Prostate gland (tissue), 2 donors: ENCODE measurements around the gene NAALADL2. TPM values are rescaled to one million over a fixed set of nuclear protein-coding genes. Genes with fewer than 3 reads are reported as not detected.

ENCODE experiments used
- DNase-seq: peaks from one replicate; pipeline ENCODE4 v3.0.0-alpha.2; 2019; ENCODE audit warnings: low spot score
- H3K27ac ChIP-seq, 2 donors: fragments of 200-600 bp; sonication (generic); 2 replicates each; pipeline ENCODE4 v1.5.1; 2017 to 2019
- H3K27me3 ChIP-seq: fragments of 200-600 bp; sonication (generic); replicated peaks from 2 replicates; pipeline ENCODE4 v1.5.1; 2019; ENCODE audit not compliant: insufficient read depth
- H3K36me3 ChIP-seq, 2 donors: fragments of 200-600 bp; sonication (generic); 1 replicate in 1 of 2; 2 replicates in 1 of 2; pipeline versions ENCODE4 v1.5.1 to v1.8.1; 2017 to 2019
- H3K4me1 ChIP-seq: fragments of 200-600 bp; sonication (generic); replicated peaks from 2 replicates; pipeline ENCODE4 v1.5.1; 2019
- H3K4me3 ChIP-seq, 2 donors: fragments of 200-600 bp; sonication (generic); 2 replicates each; pipeline ENCODE4 v1.5.1; 2017 to 2019
- H3K9me3 ChIP-seq: fragments of 200-600 bp; sonication (generic); 2 replicates; pipeline ENCODE4 v1.5.1; 2017
- CTCF ChIP-seq, 4 experiments: fragments of 200-600 bp in 2 of 4; fragments of 450-650 bp in 2 of 4; sonication (generic) in 2 of 4; IDR thresholded peaks; 1 replicate in 3 of 4; 2 replicates in 1 of 4; pipeline ENCODE4 v1.5.1; 2016 to 2019; ENCODE audit warnings: antibody characterized with exemption in 4 of 4, mild to moderate bottlenecking in 2 of 4, moderate library complexity in 2 of 4
- POLR2A ChIP-seq: fragments of 450-650 bp; IDR thresholded peaks from one replicate; pipeline ENCODE4 v1.6.1; 2016; ENCODE audit warnings: antibody characterized with exemption, mild to moderate bottlenecking
- POLR2AphosphoS5 ChIP-seq: sonication (generic); formaldehyde crosslinking; IDR thresholded peaks from one replicate; pipeline ENCODE4 v1.6.1; 2017; ENCODE audit warnings: antibody characterized with exemption
- WGBS: methylation state at CpG from one replicate; pipeline ENCODE4 v1.1.5; 2018; 5-methylcytosine and 5-hydroxymethylcytosine counted together
- intact Hi-C: fragments of 100-400 bp; cut with DNase I; formaldehyde crosslinking; loops from one replicate; pipeline ENCODE4 v1.14.2; 2022
- total RNA-seq, 2 donors: library from RNA; depleted of rRNA; stranded (reverse); fragments of >200 nt; gene quantifications; one replicate each; pipeline ENCODE4 v1.1.0, GENCODE V29; 2016

The NAALADL2 gene
- total RNA-seq, 2 donors from 2014 or later = 12.2 to 20.2 TPM

DNA sequence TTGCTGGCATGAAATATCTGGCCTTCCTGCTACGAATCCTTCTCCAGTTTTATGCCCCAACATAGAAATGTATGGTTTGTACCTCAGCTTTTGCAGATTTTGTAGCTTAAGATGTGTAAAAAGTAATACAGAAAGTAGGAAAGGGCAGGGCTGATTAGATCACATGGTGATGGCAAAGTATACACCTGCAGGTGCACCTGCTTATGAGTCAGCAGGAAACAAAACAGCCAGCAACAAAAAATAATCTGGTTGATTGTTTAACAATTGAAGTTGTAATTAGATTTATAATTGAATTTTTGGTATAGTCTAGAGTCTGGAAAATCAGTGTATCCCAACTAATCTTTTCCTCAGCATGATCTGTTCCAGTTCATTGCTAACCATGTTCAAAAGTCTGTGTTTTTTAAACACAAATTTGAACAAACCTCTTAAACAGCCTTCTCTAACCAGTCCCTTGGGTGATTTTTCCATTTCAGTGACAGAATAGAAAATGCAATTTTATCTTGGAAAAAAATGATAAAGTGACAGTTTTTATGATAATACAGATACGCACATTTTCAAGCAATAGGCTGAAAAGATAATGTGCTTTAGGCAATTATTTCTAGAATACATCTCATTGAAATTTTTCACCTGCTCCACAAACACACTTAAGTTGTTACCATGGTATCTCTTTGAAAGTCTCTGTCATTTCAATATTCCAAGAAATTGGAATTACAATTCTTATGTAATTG, 477.4 kb downstream of the NAALADL2 start:
- no peak for TF ChIP-seq POLR2A
- TF ChIP-seq CTCF (IDR thresholded peaks at IDR 0.05) = no peak
- TF ChIP-seq POLR2AphosphoS5 = no peak
- H3K4me3 ChIP-seq = no peak overlapping the region
- no peak overlapping the region for H3K27ac ChIP-seq
- 94% methylated on average over 2 of the region's 2 CpGs for WGBS
- no peaks in the 10 kb centered on the region for H3K9me3 ChIP-seq
- no peaks in the 10 kb centered on the region for H3K36me3 ChIP-seq
- no peaks in the 10 kb centered on the region for H3K4me1 ChIP-seq
- no peaks in the 10 kb centered on the region for H3K27me3 ChIP-seq
- no peak for DNase-seq
- intact Hi-C loops = no loop called here

DNA sequence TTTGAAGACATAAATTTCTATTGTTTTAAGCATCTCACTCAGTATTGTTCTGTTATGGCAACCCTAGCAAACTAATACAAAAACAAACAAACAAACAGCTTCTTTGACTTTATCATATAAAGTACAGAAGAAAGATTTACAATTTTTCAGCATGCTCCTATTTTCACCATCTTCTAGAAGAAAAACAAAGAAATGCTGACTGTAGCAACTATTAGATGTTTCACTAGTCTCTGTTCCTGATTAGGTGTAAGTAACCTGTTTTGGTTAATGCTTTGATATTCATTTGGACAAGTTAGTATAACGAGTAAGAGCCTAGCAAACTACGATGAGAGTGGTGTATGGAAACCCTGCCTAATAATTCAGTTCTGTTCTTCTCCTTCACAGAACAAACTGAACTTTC, 478.5 kb downstream of the NAALADL2 start:
- WGBS = 86% methylated on average over 2 of the region's 2 CpGs
- Histone ChIP-seq H3K9me3 (no peaks in the 10 kb centered on the region), H3K27ac (no peak overlapping the region), H3K4me3 (no peak overlapping the region), H3K4me1 (no peaks in the 10 kb centered on the region), H3K27me3 (no peaks in the 10 kb centered on the region), H3K36me3 (no peaks in the 10 kb centered on the region)
- intact Hi-C loops = no loop called here
- TF ChIP-seq POLR2A = no peak
- no peak for DNase-seq

GRCh38 chr3:175338775-175339535, 479.8 kb downstream of the NAALADL2 start:
- H3K4me1 ChIP-seq = no peaks in the 10 kb centered on the region
- no peaks in the 10 kb centered on the region for H3K9me3 ChIP-seq
- no peaks in the 10 kb centered on the region for H3K27me3 ChIP-seq
- peak overlapping the region in 1 of 2 donors; percentile 45 for H3K27ac ChIP-seq
- no peak overlapping the region for H3K4me3 ChIP-seq
- intact Hi-C loops = no loop called here
- peak; percentile 71 for TF ChIP-seq POLR2AphosphoS5
- TF ChIP-seq POLR2A = no peak
- no peak for TF ChIP-seq CTCF (IDR thresholded peaks at IDR 0.05)
- 8% methylated on average over 7 of the region's 7 CpGs for WGBS
- no peaks in the 10 kb centered on the region for H3K36me3 ChIP-seq
- DNase-seq = peak; percentile 60

DNA sequence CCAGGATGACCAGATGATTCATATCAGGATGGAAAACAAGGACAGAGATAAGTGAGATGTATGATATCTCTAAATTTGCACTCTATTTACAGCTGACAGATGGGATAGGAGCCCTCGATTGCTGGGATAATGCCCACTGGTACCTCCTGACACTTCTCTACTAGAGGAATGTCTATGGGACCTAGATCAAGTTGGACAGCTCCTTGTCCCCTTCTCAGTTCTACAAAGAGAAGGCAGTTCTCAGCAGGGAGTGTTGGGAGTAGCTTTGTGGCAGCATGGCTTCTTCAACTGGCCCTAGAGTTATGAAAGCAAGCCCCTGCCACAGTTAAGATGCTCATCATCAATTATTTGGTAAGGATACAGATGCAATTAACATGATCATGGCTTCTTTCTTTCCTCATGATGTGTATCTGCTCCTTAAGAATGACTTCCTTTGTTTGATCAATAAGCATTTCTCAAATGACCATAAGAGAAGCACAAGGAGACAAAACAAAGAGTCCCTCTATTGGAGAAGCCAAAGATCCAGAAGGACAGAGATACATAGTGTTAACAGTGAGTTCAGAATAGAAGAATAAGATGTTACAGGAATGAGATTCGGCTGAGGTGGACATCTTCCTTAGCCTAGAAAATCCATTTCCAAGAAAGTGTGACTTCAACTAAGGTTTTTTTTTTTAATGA, 481.3 kb downstream of the NAALADL2 start:
- intact Hi-C loops = no loop called here
- no peak overlapping the region for H3K27ac ChIP-seq
- no peak for DNase-seq
- H3K36me3 ChIP-seq = no peaks in the 10 kb centered on the region
- TF ChIP-seq POLR2A (no peak), CTCF (IDR thresholded peaks at IDR 0.05) (no peak), POLR2AphosphoS5 (no peak)
- no peak overlapping the region for H3K4me3 ChIP-seq
- no peaks in the 10 kb centered on the region for H3K9me3 ChIP-seq
- 81% methylated on average over 2 of the region's 2 CpGs for WGBS
- H3K4me1 ChIP-seq = no peaks in the 10 kb centered on the region
- no peaks in the 10 kb centered on the region for H3K27me3 ChIP-seq

- intact Hi-C loops = no loop called here
- no peak overlapping the region for H3K27ac ChIP-seq
- DNase-seq = no peak
- no peak overlapping the region for H3K4me3 ChIP-seq
- TF ChIP-seq POLR2AphosphoS5 = no peak
- TF ChIP-seq POLR2A = no peak
- TF ChIP-seq CTCF (IDR thresholded peaks at IDR 0.05) = no peak
- WGBS = 77% methylated on average over 3 of the region's 3 CpGs
- H3K27me3 ChIP-seq = no peaks in the 10 kb centered on the region
- H3K9me3 ChIP-seq = no peaks in the 10 kb centered on the region
- H3K36me3 ChIP-seq = no peaks in the 10 kb centered on the region
- peaks cover 3% of the 10 kb centered on the region for H3K4me1 ChIP-seq
Observed at GRCh38 chr3:175342196-175342595, 483.1 kb downstream of the NAALADL2 start.
